COR-L47 (cell line): ENCODE data around the gene C1orf50.

Experiments used
- DNase-seq: peaks from one replicate; lab custom pipeline; 2025; lab: John Stamatoyannopoulos, UW

C1orf50 gene

GRCh38 chr1:42759114-42759513 lies 7.9 kb upstream of the C1orf50 start:
- DNase-seq = no peak

- DNase-seq = no peak
These were observed 5.5 kb upstream of the C1orf50 start for GRCh38 chr1:42761567-42761966.

- no peak for DNase-seq
These were observed 4.8 kb upstream of the C1orf50 start for GRCh38 chr1:42762269-42762668.

DNA sequence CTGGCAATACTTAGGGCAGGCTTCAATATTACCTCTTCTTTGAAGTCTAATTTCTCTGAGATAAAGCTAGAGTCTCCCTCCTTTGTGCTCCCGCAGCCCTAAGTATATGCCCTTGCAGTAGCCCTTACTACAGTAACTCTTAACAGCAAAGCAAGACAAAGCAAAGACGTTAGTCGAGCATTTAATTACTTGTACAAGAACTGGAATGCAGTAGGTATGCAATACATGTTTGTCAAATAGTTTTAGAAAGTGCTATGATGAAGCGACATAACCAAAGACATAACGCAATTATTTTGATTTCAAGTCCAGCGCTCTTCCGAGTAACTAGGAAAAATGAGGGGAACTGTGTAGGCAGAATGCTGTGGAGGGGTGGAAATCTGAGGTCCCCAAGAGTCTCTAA lies 1.8 kb upstream of the C1orf50 start:
- DNase-seq = no peak

GRCh38 chr1:42765832-42766740 lies 963 bp upstream of the C1orf50 start:
- DNase-seq = peak; percentile 67

GRCh38 chr1:42767510-42768000 lies 506 bp downstream of the C1orf50 start:
- no peak for DNase-seq

GRCh38 chr1:42768172-42768571 lies 1.1 kb downstream of the C1orf50 start:
- DNase-seq = no peak

DNA sequence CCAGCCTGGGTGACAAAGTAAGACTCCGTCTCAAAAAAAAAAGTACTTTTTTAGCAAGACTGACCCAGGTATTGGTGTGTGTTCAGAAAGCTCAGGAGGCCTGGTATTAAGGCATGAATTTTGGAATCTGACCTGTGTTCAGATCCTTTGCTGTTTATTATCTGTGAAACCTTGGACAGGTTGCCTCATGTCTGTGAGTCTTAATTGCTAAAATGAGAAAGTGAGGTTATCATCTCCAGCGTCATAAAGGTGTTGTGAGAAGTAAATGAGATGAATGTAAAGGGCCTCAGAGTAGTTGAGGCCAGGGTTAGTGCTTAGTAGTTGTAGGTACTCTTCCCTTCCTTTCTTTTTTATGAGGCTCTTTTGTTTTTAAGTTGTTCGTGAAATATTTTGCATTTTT lies 2.8 kb downstream of the C1orf50 start:
- no peak for DNase-seq

DNA sequence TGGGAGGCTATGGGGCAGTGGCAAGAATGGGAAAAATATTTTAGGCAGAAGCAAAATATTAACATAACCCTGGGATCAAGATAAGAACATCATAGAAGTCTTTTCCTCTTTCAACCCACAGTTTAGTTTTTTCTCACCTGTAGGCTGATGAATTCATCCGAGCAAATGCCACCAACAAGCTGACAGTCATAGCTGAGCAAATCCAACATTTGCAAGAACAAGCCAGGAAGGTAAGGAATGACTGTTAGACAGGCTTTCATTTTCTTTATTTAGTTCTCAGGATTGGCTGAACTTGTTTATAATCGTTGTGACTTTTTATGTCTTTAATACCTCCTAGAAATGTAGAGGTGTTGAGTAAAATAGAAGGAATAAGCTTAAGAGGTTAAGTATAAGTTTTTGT lies 6.4 kb downstream of the C1orf50 start:
- no peak for DNase-seq

- no peak for DNase-seq
These were observed 8.0 kb downstream of the C1orf50 start for GRCh38 chr1:42774928-42775526.

- DNase-seq = no peak
These were observed 9.5 kb downstream of the C1orf50 start for GRCh38 chr1:42776502-42776901.

- peak; percentile 9 for DNase-seq
These were observed 10.8 kb downstream of the C1orf50 start for GRCh38 chr1:42777852-42778251.

- DNase-seq = no peak
These were observed 12.7 kb downstream of the C1orf50 start for GRCh38 chr1:42779725-42780124.

DNA sequence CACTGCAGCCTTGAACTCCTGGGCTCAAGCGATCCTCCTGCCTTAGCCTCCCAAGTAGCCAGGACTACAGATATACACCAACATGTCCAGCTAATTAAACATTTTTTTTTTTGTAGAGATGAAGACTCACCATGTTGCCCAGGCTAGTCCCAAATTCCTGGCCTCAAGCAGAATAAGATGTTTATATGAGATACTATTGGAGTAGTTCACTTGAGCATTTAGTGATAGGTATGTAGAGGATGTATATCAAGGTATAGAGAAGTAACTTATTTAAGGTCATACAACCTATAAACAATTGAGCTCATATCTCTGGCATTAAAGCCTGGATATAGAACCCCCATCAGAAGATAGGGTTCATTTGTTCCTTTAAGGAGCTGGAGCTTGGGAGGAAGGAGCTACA lies 13.1 kb downstream of the C1orf50 start:
- no peak for DNase-seq

GRCh38 chr1:42783092-42783491 lies 16.0 kb downstream of the C1orf50 start:
- DNase-seq = no peak

GRCh38 chr1:42784547-42784945 lies 17.5 kb downstream of the C1orf50 start:
- no peak for DNase-seq

GRCh38 chr1:42784946-42785693 lies 18.1 kb downstream of the C1orf50 start, which contains the start of gene TMEM269:
Gene TMEM269 (plus strand): TSS chr1:42784991. CDS start chr1:42789894, 4,903 bp downstream.
- DNase-seq = no peak

- no peak for DNase-seq
These were observed 19.0 kb downstream of the C1orf50 start for GRCh38 chr1:42786097-42786496.

- DNase-seq = no peak
These were observed 21.0 kb downstream of the C1orf50 start for GRCh38 chr1:42788021-42788420.

GRCh38 chr1:42793824-42794223 lies 26.8 kb downstream of the C1orf50 start:
- DNase-seq = no peak

DNA sequence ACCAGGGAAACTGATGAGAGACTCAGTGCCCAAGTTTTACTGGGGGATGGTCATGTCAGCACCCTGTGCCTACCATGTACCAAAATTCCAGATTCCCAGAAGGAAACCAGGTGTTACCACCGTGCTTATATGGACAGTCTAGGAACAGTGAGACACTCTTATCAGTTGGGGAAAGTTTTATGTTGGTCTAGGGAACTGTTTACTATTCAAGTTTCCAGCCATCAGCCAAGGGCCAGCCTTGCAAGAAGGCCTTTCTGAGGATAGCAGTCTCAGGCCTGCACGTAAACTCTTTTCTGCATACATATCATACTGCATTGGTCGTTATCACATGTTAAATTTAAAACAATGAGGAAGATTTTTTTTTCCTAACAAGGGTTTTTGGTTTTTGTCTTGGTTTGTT lies 30.4 kb downstream of the C1orf50 start:
- no peak for DNase-seq

- no peak for DNase-seq
These were observed 30.9 kb downstream of the C1orf50 start for GRCh38 chr1:42797979-42798378.
